OCI-LY1 (cell line): Measurements from ENCODE around the gene DCBLD2.

ENCODE experiments used
- H2AFZ ChIP-seq: fragments of 200-600 bp; sonication (generic), shearing (Covaris generic); 2 replicates; pipeline ENCODE4 v1.6.0; 2014; ENCODE audit warnings: antibody characterized with exemption, mild to moderate bottlenecking, low read length
- H3F3A ChIP-seq: fragments of 200-600 bp; sonication (generic), shearing (Covaris generic); 2 replicates; pipeline ENCODE4 v1.6.0; 2014; ENCODE audit warnings: mild to moderate bottlenecking, antibody characterized with exemption, low read length, moderate library complexity; ENCODE audit not compliant: insufficient read depth
- H3K27ac ChIP-seq: fragments of 200-600 bp; sonication (generic); 2 replicates; pipeline ENCODE4 v1.5.1; 2014; ENCODE audit warnings: low read length, mixed run types, mild to moderate bottlenecking, low read depth; ENCODE audit not compliant: poor library complexity, severe bottlenecking
- H3K27me3 ChIP-seq: fragments of 200-600 bp; sonication (generic); 2 replicates; pipeline ENCODE4 v1.6.0; 2014; ENCODE audit warnings: antibody characterized with exemption, mild to moderate bottlenecking, low read length, moderate library complexity; ENCODE audit not compliant: insufficient read depth
- H3K36me3 ChIP-seq: fragments of 200-600 bp; sonication (generic); 2 replicates; pipeline ENCODE4 v1.6.1; 2014; ENCODE audit warnings: mild to moderate bottlenecking, antibody characterized with exemption, low read length, moderate library complexity, mixed read lengths; ENCODE audit not compliant: insufficient read depth
- H3K4me1 ChIP-seq: fragments of 200-600 bp; sonication (generic); 2 replicates; pipeline ENCODE4 v1.5.1; 2014; ENCODE audit warnings: mild to moderate bottlenecking, low read length, moderate library complexity; ENCODE audit not compliant: insufficient read depth, severe bottlenecking
- H3K4me2 ChIP-seq: fragments of 200-600 bp; sonication (generic), shearing (Covaris generic); 2 replicates; pipeline ENCODE4 v1.6.1; 2014; ENCODE audit warnings: low read length
- H3K4me3 ChIP-seq: fragments of 200-600 bp; sonication (generic); 2 replicates; pipeline ENCODE4 v1.5.1; 2014; ENCODE audit warnings: low read length, low read depth, mild to moderate bottlenecking, mixed read lengths; ENCODE audit not compliant: poor library complexity, severe bottlenecking
- H3K79me2 ChIP-seq: fragments of 200-600 bp; shearing (Covaris generic); 2 replicates; pipeline ENCODE4 v1.6.1; 2016; ENCODE audit warnings: mixed run types, low read length, mixed read lengths; ENCODE audit not compliant: insufficient read depth
- H3K9ac ChIP-seq: fragments of 200-600 bp; sonication (generic), shearing (Covaris generic); 2 replicates; pipeline ENCODE4 v1.6.1; 2014; ENCODE audit warnings: mild to moderate bottlenecking, low read length, mixed read lengths
- H3K9me2 ChIP-seq: fragments of 200-600 bp; sonication (generic), shearing (Covaris generic); 2 replicates; pipeline ENCODE4 v1.6.1; 2014; ENCODE audit warnings: low read depth, mild to moderate bottlenecking, low read length, mixed read lengths
- H3K9me3 ChIP-seq: fragments of 200-600 bp; shearing (Covaris generic); 2 replicates; pipeline ENCODE4 v1.6.1; 2014; ENCODE audit warnings: low read length, mixed read lengths
- H4K20me1 ChIP-seq: fragments of 200-600 bp; sonication (generic), shearing (Covaris generic); 2 replicates; pipeline ENCODE4 v1.6.0; 2016; ENCODE audit warnings: mild to moderate bottlenecking, low read length; ENCODE audit not compliant: insufficient read depth
- CTCF ChIP-seq: fragments of 200-600 bp; sonication (generic), shearing (Covaris generic); IDR thresholded peaks from 2 replicates; pipeline ENCODE4 v1.5.1; 2017; ENCODE audit warnings: mild to moderate bottlenecking, antibody characterized with exemption, low read length, moderate library complexity, mixed read lengths
- EZH2 ChIP-seq: fragments of 200-600 bp; sonication (generic), shearing (Covaris generic); IDR thresholded peaks from 2 replicates; pipeline ENCODE4 v1.8.0; 2017; ENCODE audit warnings: borderline replicate concordance, mixed run types, mild to moderate bottlenecking, antibody characterized with exemption, low read length, moderate library complexity, mixed read lengths

DCBLD2 gene

GRCh38 chr3:98787181-98787580, 114.3 kb downstream of the DCBLD2 start:
- Histone ChIP-seq H3K27ac (no peak overlapping the region), H3K4me3 (no peak overlapping the region), H3F3A (no peaks in the 10 kb centered on the region), H3K79me2 (no peaks in the 10 kb centered on the region), H3K4me1 (no peaks in the 10 kb centered on the region), H4K20me1 (no peaks in the 10 kb centered on the region), H3K36me3 (no peaks in the 10 kb centered on the region), H3K9me3 (no peaks in the 10 kb centered on the region), H2AFZ (no peak overlapping the region), H3K27me3 (no peaks in the 10 kb centered on the region), H3K9me2 (no peaks in the 10 kb centered on the region), H3K9ac (no peak overlapping the region), H3K4me2 (no peak overlapping the region)
- TF ChIP-seq EZH2 (no peak), CTCF (no peak)

DNA sequence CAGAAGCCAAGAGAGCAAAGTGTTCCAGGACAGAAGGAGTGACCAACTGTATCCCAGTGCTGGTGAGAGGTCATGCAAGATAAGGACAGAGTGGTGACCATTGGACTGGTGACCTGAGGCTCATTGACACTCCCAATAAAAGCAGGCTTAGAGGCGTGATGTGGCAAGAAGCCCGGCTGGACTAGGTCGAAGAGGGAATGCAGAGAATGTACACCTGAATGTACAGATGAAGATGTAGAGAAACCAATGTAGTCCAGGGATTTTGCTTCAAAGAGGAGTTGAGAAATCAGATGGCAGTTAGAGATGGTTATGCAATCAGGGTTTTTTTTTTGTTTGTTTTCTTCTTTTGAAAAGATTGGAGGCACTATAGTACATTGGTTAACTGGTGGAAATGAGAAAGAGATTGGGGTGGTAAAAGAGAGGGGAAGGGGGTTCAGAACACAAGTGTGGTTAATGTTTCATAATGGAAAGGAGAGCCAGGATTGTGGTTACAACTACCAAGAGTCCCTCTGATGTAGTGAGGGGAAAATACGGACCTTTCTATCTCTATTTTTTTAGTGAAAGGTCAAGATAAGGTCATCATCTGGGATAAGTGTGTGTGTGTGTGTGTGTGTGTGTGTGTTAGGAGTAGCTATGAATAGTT, 115.0 kb downstream of the DCBLD2 start:
- H3K9me2 ChIP-seq = no peaks in the 10 kb centered on the region
- H2AFZ ChIP-seq = no peak overlapping the region
- no peaks in the 10 kb centered on the region for H3K9me3 ChIP-seq
- no peak overlapping the region for H3K4me2 ChIP-seq
- TF ChIP-seq EZH2 = no peak
- no peak for TF ChIP-seq CTCF
- no peak overlapping the region for H3K9ac ChIP-seq
- no peaks in the 10 kb centered on the region for H3K79me2 ChIP-seq
- H3K36me3 ChIP-seq = no peaks in the 10 kb centered on the region
- no peaks in the 10 kb centered on the region for H3F3A ChIP-seq
- no peaks in the 10 kb centered on the region for H4K20me1 ChIP-seq
- no peaks in the 10 kb centered on the region for H3K27me3 ChIP-seq
- H3K27ac ChIP-seq = no peak overlapping the region
- H3K4me3 ChIP-seq = no peak overlapping the region
- no peaks in the 10 kb centered on the region for H3K4me1 ChIP-seq

- H3K27ac ChIP-seq = no peak overlapping the region
- no peak for TF ChIP-seq EZH2
- no peak for TF ChIP-seq CTCF
- no peaks in the 10 kb centered on the region for H3K79me2 ChIP-seq
- no peaks in the 10 kb centered on the region for H3K27me3 ChIP-seq
- no peaks in the 10 kb centered on the region for H3K4me1 ChIP-seq
- no peak overlapping the region for H3K9ac ChIP-seq
- H4K20me1 ChIP-seq = no peaks in the 10 kb centered on the region
- H2AFZ ChIP-seq = no peak overlapping the region
- no peak overlapping the region for H3K4me3 ChIP-seq
- H3F3A ChIP-seq = no peaks in the 10 kb centered on the region
- no peaks in the 10 kb centered on the region for H3K9me2 ChIP-seq
- no peaks in the 10 kb centered on the region for H3K9me3 ChIP-seq
- no peak overlapping the region for H3K4me2 ChIP-seq
- no peaks in the 10 kb centered on the region for H3K36me3 ChIP-seq
These were observed 116.6 kb downstream of the DCBLD2 start for GRCh38 chr3:98784666-98785600.
